Keratinocyte (primary cell): ENCODE results near the gene KMT2E. TPM values are rescaled to one million over a fixed set of nuclear protein-coding genes. Genes with fewer than 3 reads are reported as not detected.
"Not testable (repeated sequence)": the region's sequence is repeated elsewhere in the genome, so short reads cannot be mapped to it uniquely, and the experiment has no call there.

ENCODE experiments used
- DNase-seq: peaks from one replicate; pipeline ENCODE4 v3.0.0-alpha.2; 2011; ENCODE audit warnings: low read depth, missing footprints, low spot score
- FAIRE-seq: peaks from 2 replicates; lab custom pipeline; 2011; peaks lifted over from hg19 to GRCh38; lab: Jason Lieb, UNC
- H2AFZ ChIP-seq: 2 replicates; pipeline ENCODE4 v1.6.0; 2012; ENCODE audit warnings: low read length, control low read depth, inconsistent platforms; ENCODE audit not compliant: control insufficient read depth
- H3K27ac ChIP-seq: 2 replicates; pipeline ENCODE4 v1.5.1; 2011; ENCODE audit warnings: low read length; ENCODE audit not compliant: control insufficient read depth, insufficient read depth
- H3K27me3 ChIP-seq: 3 replicates; pipeline ENCODE4 v1.6.0; 2011; ENCODE audit warnings: low read length; ENCODE audit not compliant: control insufficient read depth, insufficient read depth; ENCODE audit errors: extremely low read depth
- H3K36me3 ChIP-seq, 2 experiments: 2 replicates in 1 of 2; 3 replicates in 1 of 2; pipeline ENCODE4 v1.5.1; 2011; ENCODE audit warnings: low read length in 2 of 2, mild to moderate bottlenecking in 1 of 2; ENCODE audit not compliant: control insufficient read depth in 2 of 2, insufficient read depth in 2 of 2; ENCODE audit errors: extremely low read depth in 1 of 2
- H3K4me1 ChIP-seq: 3 replicates; pipeline ENCODE4 v1.5.1; 2011; ENCODE audit warnings: low read length; ENCODE audit not compliant: control insufficient read depth, insufficient read depth; ENCODE audit errors: extremely low read depth
- H3K4me2 ChIP-seq: 3 replicates; pipeline ENCODE4 v1.6.0; 2011; ENCODE audit warnings: low read depth, low read length; ENCODE audit not compliant: control insufficient read depth, insufficient read depth; ENCODE audit errors: extremely low read depth
- H3K4me3 ChIP-seq, 3 experiments: fragments of 200-600 bp in 1 of 3; sonication (generic) in 1 of 3; 2 replicates in 2 of 3; 3 replicates in 1 of 3; pipeline ENCODE4 v1.5.1; 2011 to 2016; ENCODE audit warnings: low read length in 3 of 3, mild to moderate bottlenecking in 3 of 3, control low read depth in 2 of 3, inconsistent platforms in 1 of 3, low read depth in 1 of 3, mixed read lengths in 1 of 3, mixed run types in 1 of 3, moderate library complexity in 1 of 3; ENCODE audit not compliant: control insufficient read depth in 2 of 3, insufficient read depth in 2 of 3; ENCODE audit errors: extremely low read depth in 1 of 3
- H3K79me2 ChIP-seq: 2 replicates; pipeline ENCODE4 v1.6.0; 2012; ENCODE audit warnings: low read length; ENCODE audit not compliant: control insufficient read depth, insufficient read depth
- H3K9ac ChIP-seq: 3 replicates; pipeline ENCODE4 v1.6.0; 2011; ENCODE audit warnings: low read length; ENCODE audit not compliant: control insufficient read depth, insufficient read depth; ENCODE audit errors: extremely low read depth
- H3K9me1 ChIP-seq: 3 replicates; pipeline ENCODE4 v1.6.0; 2011; ENCODE audit warnings: low read length; ENCODE audit not compliant: control insufficient read depth, insufficient read depth; ENCODE audit errors: extremely low read depth
- H3K9me3 ChIP-seq: 2 replicates; pipeline ENCODE4 v1.5.1; 2012; ENCODE audit warnings: low read depth, low read length; ENCODE audit not compliant: control insufficient read depth
- H4K20me1 ChIP-seq: 3 replicates; pipeline ENCODE4 v1.6.0; 2011; ENCODE audit warnings: low read length; ENCODE audit not compliant: control insufficient read depth, insufficient read depth; ENCODE audit errors: extremely low read depth
- EZH2 ChIP-seq: IDR thresholded peaks from one replicate; pipeline ENCODE4 v1.6.1; 2012; ENCODE audit warnings: inconsistent platforms, mild to moderate bottlenecking, low read length, moderate library complexity
- dilution Hi-C: fragments of 300-500 bp; cut with MboI; formaldehyde crosslinking; loops from one replicate; pipeline ENCODE4 v1.7.0; 2020; ENCODE audit warnings: low sequenced_read_pairs; ENCODE audit not compliant: extremely low pct_ligation_motif_present
- polyA plus RNA-seq, 5 experiments: library from polyadenylated mRNA; depleted of rRNA in 3 of 5; stranded (reverse) in 3 of 5; stranded (forward) in 1 of 5; unstranded in 1 of 5; fragments of >200 nt; gene quantifications; 1 replicate in 1 of 5; 2 replicates in 3 of 5; 3 replicates in 1 of 5; pipeline versions ENCODE4 v1.2.1 to v1.2.3, GENCODE V29; 2011 to 2012; ENCODE audit warnings: missing spikeins in 2 of 5, low read depth in 1 of 5, low replicate concordance in 1 of 5
- TF ChIP-seq, protein P1 (sequence below), 3 experiments: IDR thresholded peaks in 1 of 3; conservative IDR thresholded peaks in 1 of 3; optimal IDR thresholded peaks in 1 of 3; 2 replicates in 2 of 3; 3 replicates in 1 of 3; pipeline versions ENCODE3 to v1.5.1; 2011; ENCODE audit warnings: low read length in 3 of 3, mild to moderate bottlenecking in 3 of 3, moderate library complexity in 2 of 3, control low read depth in 1 of 3, inconsistent platforms in 1 of 3; ENCODE audit not compliant: insufficient read depth in 2 of 3; ENCODE audit errors: extremely low read depth in 1 of 3

The KMT2E gene
- polyA plus RNA-seq, 1 donor (not counting 4 experiments of a cell fraction or from before 2014, with no cell fraction given) = 12.9 TPM

DNA sequence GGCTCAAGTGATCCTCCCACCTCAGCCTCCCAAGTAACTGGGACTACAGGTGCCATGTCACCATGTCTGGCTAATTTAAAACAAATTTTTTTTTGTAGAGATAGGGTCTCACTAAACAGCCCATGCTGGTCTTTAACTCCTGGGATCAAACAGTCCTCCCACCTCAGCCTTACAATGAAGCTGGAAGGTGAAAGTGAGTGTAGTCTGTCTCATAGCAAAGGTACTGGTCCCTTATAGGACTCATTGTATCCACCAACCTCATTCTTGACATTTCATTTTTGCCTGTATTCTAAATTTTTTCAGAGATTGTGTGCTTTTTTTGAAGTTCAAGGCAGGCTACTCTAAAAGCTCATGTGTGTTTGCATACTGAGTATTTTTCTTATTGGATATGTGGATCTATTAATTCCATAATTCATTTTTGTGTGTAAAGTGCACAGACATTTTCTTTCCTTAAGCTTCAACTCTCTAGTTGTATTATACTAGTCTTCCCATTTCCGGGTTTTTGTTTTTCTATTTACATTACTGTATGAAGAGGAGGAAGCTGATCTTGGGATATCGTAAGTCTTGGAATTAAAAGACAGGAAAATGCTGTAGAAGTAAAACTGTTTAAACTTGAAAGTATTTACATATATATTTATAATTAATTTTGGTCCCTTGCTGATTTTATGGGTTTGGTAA, 13.3 kb downstream of the KMT2E start:
- dilution Hi-C loops = no loop called here

DNA sequence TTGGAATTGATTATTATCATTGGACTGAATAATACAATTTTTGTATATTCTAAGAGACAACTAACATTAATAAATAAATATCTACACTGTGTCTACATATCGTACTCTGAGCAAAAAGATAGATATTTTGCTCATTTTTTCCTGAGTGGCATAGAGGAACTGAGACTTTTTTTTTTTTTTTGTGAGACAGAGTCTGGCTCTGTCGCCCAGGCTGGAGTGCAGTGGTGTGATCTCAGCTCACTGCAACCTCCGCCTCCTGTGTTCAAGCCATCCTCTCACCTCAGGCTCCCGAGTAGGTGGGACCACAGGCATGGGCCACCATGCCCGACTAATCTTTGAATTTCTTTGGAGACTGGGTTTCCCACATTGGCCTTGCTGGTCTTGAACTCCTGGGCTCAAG, 14.0 kb downstream of the KMT2E start:
- dilution Hi-C loops = no loop called here
- no peak for FAIRE-seq
- H3K79me2 ChIP-seq = peaks cover 98% of the 10 kb centered on the region
- H3K4me1 ChIP-seq = peaks cover 11% of the 10 kb centered on the region
- H3K4me2 ChIP-seq = no peak overlapping the region
- H3K9ac ChIP-seq = no peak overlapping the region
- peaks cover 17% of the 10 kb centered on the region for H4K20me1 ChIP-seq
- H3K4me3 ChIP-seq = no peak overlapping the region
- no peak for DNase-seq
- no peak overlapping the region for H2AFZ ChIP-seq
- TF ChIP-seq, protein P1, sequence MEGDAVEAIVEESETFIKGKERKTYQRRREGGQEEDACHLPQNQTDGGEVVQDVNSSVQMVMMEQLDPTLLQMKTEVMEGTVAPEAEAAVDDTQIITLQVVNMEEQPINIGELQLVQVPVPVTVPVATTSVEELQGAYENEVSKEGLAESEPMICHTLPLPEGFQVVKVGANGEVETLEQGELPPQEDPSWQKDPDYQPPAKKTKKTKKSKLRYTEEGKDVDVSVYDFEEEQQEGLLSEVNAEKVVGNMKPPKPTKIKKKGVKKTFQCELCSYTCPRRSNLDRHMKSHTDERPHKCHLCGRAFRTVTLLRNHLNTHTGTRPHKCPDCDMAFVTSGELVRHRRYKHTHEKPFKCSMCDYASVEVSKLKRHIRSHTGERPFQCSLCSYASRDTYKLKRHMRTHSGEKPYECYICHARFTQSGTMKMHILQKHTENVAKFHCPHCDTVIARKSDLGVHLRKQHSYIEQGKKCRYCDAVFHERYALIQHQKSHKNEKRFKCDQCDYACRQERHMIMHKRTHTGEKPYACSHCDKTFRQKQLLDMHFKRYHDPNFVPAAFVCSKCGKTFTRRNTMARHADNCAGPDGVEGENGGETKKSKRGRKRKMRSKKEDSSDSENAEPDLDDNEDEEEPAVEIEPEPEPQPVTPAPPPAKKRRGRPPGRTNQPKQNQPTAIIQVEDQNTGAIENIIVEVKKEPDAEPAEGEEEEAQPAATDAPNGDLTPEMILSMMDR (optimal IDR thresholded peaks at IDR 0.05 in 1 of 3, IDR thresholded peaks at IDR 0.05 in 1 of 3, conservative IDR thresholded peaks at IDR 0.05 in 1 of 3; ENCODE audit: extremely low read depth in 1 of 3, insufficient read depth in 2 of 3, low read length in 3 of 3) = no peak
- no peak for TF ChIP-seq EZH2
- no peaks in the 10 kb centered on the region for H3K9me1 ChIP-seq
- no peak overlapping the region for H3K27ac ChIP-seq
- H3K27me3 ChIP-seq = no peaks in the 10 kb centered on the region
- no peaks in the 10 kb centered on the region for H3K9me3 ChIP-seq
- no peaks in the 10 kb centered on the region for H3K36me3 ChIP-seq

More for the DNA sequence above, 13.3 kb downstream of the KMT2E start:
- Histone ChIP-seq H3K79me2 (peaks cover 98% of the 10 kb centered on the region), H3K4me1 (peaks cover 11% of the 10 kb centered on the region), H3K4me2 (no peak overlapping the region), H3K9me1 (no peaks in the 10 kb centered on the region), H3K4me3 (no peak overlapping the region), H3K36me3 (no peaks in the 10 kb centered on the region), H2AFZ (no peak overlapping the region), H3K9ac (no peak overlapping the region), H3K27ac (no peak overlapping the region), H3K27me3 (no peaks in the 10 kb centered on the region), H3K9me3 (no peaks in the 10 kb centered on the region), H4K20me1 (peaks cover 17% of the 10 kb centered on the region)
- DNase-seq (no peak), FAIRE-seq (no peak)
- TF ChIP-seq, protein P1 (optimal IDR thresholded peaks at IDR 0.05 in 1 of 3, IDR thresholded peaks at IDR 0.05 in 1 of 3, conservative IDR thresholded peaks at IDR 0.05 in 1 of 3; ENCODE audit: extremely low read depth in 1 of 3, insufficient read depth in 2 of 3, low read length in 3 of 3) = no peak
- no peak for TF ChIP-seq EZH2

DNA sequence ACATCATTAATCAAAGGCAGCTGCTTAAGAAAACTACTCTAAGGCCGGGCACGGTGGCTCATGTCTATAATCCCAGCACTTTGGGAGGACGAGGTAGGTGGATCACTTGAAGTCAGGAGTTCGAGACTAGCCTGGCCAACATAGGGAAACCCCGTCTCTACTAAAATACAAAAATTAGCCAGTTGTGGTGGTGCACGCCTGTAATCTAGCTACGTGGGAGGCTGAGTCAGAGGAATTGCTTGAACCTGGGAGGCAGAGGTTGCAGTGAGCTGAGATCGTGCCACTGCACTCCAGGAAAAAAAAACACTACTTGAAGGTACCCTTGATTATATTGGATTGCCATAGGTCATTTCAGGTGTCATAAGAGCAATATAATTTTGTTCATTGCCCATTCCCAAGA, 14.9 kb downstream of the KMT2E start:
- H3K27me3 ChIP-seq, H3K4me2 ChIP-seq, H3K4me3 ChIP-seq, H3K9me1 ChIP-seq, DNase-seq, H3K27ac ChIP-seq, H3K36me3 ChIP-seq, H2AFZ ChIP-seq, FAIRE-seq, H3K9ac ChIP-seq, dilution Hi-C loops, H3K9me3 ChIP-seq: not testable (repeated sequence)
- Histone ChIP-seq H3K79me2 (peaks cover 100% of the 10 kb centered on the region), H4K20me1 (peaks cover 14% of the 10 kb centered on the region), H3K4me1 (peaks cover 11% of the 10 kb centered on the region)
